Measurements from ENCODE around the gene CCDC120. TPM values are rescaled to one million over a fixed set of nuclear protein-coding genes. Genes with fewer than 3 reads are reported as not detected.

CCDC120 gene
- total RNA-seq, 1 experiment from 2014 or later = 15.2 TPM

DNA sequence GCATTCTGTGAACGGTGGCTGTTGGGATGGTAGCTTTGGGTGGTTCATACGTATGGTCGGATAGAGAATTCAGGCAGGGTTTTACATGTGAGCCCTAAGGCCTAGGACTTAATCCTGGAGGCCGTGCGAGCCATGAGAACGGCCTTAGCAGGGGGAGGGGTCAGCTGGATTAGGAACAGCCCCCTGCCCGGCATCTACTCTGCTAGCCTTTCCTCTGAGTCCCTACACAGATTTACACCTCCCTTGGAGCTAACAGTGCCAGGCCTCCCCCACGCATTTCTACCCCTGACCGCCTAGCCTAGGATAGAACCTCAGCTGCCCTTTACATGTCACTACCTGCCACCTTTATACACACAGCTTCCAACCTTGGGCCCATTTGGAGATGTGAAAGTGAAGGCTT, 7.9 kb downstream of the CCDC120 start:
- no peaks in the 10 kb centered on the region for H3K9me3 Mint-ChIP-seq
- TF ChIP-seq ZNF317 (CRISPR knock-in tag; IDR thresholded peaks at IDR 0.05; ENCODE audit: borderline replicate concordance, low read depth) (no peak), ZNF121 (CRISPR knock-in tag; IDR thresholded peaks at IDR 0.05) (no peak), SMAD4 (CRISPR knock-in tag; IDR thresholded peaks at IDR 0.05) (no peak), IRF2 (CRISPR knock-in tag; IDR thresholded peaks at IDR 0.05; ENCODE audit: borderline replicate concordance, low read depth) (no peak), ZNF219 (CRISPR knock-in tag; IDR thresholded peaks at IDR 0.05; ENCODE audit: borderline replicate concordance) (no peak), FOXJ3 (CRISPR knock-in tag; IDR thresholded peaks at IDR 0.05; ENCODE audit: borderline replicate concordance) (no peak)
- TF ChIP-seq, protein P1, sequence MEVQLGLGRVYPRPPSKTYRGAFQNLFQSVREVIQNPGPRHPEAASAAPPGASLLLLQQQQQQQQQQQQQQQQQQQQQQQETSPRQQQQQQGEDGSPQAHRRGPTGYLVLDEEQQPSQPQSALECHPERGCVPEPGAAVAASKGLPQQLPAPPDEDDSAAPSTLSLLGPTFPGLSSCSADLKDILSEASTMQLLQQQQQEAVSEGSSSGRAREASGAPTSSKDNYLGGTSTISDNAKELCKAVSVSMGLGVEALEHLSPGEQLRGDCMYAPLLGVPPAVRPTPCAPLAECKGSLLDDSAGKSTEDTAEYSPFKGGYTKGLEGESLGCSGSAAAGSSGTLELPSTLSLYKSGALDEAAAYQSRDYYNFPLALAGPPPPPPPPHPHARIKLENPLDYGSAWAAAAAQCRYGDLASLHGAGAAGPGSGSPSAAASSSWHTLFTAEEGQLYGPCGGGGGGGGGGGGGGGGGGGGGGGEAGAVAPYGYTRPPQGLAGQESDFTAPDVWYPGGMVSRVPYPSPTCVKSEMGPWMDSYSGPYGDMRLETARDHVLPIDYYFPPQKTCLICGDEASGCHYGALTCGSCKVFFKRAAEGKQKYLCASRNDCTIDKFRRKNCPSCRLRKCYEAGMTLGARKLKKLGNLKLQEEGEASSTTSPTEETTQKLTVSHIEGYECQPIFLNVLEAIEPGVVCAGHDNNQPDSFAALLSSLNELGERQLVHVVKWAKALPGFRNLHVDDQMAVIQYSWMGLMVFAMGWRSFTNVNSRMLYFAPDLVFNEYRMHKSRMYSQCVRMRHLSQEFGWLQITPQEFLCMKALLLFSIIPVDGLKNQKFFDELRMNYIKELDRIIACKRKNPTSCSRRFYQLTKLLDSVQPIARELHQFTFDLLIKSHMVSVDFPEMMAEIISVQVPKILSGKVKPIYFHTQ (CRISPR knock-in tag; IDR thresholded peaks at IDR 0.05) = no peak
- TF ChIP-seq, protein P2, sequence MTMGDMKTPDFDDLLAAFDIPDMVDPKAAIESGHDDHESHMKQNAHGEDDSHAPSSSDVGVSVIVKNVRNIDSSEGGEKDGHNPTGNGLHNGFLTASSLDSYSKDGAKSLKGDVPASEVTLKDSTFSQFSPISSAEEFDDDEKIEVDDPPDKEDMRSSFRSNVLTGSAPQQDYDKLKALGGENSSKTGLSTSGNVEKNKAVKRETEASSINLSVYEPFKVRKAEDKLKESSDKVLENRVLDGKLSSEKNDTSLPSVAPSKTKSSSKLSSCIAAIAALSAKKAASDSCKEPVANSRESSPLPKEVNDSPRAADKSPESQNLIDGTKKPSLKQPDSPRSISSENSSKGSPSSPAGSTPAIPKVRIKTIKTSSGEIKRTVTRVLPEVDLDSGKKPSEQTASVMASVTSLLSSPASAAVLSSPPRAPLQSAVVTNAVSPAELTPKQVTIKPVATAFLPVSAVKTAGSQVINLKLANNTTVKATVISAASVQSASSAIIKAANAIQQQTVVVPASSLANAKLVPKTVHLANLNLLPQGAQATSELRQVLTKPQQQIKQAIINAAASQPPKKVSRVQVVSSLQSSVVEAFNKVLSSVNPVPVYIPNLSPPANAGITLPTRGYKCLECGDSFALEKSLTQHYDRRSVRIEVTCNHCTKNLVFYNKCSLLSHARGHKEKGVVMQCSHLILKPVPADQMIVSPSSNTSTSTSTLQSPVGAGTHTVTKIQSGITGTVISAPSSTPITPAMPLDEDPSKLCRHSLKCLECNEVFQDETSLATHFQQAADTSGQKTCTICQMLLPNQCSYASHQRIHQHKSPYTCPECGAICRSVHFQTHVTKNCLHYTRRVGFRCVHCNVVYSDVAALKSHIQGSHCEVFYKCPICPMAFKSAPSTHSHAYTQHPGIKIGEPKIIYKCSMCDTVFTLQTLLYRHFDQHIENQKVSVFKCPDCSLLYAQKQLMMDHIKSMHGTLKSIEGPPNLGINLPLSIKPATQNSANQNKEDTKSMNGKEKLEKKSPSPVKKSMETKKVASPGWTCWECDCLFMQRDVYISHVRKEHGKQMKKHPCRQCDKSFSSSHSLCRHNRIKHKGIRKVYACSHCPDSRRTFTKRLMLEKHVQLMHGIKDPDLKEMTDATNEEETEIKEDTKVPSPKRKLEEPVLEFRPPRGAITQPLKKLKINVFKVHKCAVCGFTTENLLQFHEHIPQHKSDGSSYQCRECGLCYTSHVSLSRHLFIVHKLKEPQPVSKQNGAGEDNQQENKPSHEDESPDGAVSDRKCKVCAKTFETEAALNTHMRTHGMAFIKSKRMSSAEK (CRISPR knock-in tag; IDR thresholded peaks at IDR 0.05; ENCODE audit: borderline replicate concordance) = no peak
- TF ChIP-seq, protein P3, sequence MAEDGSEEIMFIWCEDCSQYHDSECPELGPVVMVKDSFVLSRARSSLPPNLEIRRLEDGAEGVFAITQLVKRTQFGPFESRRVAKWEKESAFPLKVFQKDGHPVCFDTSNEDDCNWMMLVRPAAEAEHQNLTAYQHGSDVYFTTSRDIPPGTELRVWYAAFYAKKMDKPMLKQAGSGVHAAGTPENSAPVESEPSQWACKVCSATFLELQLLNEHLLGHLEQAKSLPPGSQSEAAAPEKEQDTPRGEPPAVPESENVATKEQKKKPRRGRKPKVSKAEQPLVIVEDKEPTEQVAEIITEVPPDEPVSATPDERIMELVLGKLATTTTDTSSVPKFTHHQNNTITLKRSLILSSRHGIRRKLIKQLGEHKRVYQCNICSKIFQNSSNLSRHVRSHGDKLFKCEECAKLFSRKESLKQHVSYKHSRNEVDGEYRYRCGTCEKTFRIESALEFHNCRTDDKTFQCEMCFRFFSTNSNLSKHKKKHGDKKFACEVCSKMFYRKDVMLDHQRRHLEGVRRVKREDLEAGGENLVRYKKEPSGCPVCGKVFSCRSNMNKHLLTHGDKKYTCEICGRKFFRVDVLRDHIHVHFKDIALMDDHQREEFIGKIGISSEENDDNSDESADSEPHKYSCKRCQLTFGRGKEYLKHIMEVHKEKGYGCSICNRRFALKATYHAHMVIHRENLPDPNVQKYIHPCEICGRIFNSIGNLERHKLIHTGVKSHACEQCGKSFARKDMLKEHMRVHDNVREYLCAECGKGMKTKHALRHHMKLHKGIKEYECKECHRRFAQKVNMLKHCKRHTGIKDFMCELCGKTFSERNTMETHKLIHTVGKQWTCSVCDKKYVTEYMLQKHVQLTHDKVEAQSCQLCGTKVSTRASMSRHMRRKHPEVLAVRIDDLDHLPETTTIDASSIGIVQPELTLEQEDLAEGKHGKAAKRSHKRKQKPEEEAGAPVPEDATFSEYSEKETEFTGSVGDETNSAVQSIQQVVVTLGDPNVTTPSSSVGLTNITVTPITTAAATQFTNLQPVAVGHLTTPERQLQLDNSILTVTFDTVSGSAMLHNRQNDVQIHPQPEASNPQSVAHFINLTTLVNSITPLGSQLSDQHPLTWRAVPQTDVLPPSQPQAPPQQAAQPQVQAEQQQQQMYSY (CRISPR knock-in tag; IDR thresholded peaks at IDR 0.05) = no peak
- TF ChIP-seq, protein P4, sequence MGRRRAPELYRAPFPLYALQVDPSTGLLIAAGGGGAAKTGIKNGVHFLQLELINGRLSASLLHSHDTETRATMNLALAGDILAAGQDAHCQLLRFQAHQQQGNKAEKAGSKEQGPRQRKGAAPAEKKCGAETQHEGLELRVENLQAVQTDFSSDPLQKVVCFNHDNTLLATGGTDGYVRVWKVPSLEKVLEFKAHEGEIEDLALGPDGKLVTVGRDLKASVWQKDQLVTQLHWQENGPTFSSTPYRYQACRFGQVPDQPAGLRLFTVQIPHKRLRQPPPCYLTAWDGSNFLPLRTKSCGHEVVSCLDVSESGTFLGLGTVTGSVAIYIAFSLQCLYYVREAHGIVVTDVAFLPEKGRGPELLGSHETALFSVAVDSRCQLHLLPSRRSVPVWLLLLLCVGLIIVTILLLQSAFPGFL (CRISPR knock-in tag; IDR thresholded peaks at IDR 0.05; ENCODE audit: borderline replicate concordance) = no peak
- TF ChIP-seq, protein P5, sequence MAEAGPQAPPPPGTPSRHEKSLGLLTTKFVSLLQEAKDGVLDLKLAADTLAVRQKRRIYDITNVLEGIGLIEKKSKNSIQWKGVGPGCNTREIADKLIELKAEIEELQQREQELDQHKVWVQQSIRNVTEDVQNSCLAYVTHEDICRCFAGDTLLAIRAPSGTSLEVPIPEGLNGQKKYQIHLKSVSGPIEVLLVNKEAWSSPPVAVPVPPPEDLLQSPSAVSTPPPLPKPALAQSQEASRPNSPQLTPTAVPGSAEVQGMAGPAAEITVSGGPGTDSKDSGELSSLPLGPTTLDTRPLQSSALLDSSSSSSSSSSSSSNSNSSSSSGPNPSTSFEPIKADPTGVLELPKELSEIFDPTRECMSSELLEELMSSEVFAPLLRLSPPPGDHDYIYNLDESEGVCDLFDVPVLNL (CRISPR knock-in tag; IDR thresholded peaks at IDR 0.05; ENCODE audit: borderline replicate concordance, low read depth) = no peak
- TF ChIP-seq, protein P6, sequence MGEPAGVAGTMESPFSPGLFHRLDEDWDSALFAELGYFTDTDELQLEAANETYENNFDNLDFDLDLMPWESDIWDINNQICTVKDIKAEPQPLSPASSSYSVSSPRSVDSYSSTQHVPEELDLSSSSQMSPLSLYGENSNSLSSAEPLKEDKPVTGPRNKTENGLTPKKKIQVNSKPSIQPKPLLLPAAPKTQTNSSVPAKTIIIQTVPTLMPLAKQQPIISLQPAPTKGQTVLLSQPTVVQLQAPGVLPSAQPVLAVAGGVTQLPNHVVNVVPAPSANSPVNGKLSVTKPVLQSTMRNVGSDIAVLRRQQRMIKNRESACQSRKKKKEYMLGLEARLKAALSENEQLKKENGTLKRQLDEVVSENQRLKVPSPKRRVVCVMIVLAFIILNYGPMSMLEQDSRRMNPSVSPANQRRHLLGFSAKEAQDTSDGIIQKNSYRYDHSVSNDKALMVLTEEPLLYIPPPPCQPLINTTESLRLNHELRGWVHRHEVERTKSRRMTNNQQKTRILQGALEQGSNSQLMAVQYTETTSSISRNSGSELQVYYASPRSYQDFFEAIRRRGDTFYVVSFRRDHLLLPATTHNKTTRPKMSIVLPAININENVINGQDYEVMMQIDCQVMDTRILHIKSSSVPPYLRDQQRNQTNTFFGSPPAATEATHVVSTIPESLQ (CRISPR knock-in tag; IDR thresholded peaks at IDR 0.05) = no peak
- TF ChIP-seq, protein P7, sequence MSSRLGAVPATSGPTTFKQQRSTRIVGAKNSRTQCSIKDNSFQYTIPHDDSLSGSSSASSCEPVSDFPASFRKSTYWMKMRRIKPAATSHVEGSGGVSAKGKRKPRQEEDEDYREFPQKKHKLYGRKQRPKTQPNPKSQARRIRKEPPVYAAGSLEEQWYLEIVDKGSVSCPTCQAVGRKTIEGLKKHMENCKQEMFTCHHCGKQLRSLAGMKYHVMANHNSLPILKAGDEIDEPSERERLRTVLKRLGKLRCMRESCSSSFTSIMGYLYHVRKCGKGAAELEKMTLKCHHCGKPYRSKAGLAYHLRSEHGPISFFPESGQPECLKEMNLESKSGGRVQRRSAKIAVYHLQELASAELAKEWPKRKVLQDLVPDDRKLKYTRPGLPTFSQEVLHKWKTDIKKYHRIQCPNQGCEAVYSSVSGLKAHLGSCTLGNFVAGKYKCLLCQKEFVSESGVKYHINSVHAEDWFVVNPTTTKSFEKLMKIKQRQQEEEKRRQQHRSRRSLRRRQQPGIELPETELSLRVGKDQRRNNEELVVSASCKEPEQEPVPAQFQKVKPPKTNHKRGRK (CRISPR knock-in tag; IDR thresholded peaks at IDR 0.05; ENCODE audit: borderline replicate concordance) = no peak
- H3K4me1 Mint-ChIP-seq = 0 out of 2 replicates have a peak, but pooled peaks cover 4% of the 10 kb centered on the region
- CTCF ChIA-PET = no interaction called here
- DNase-seq (ENCODE audit: low spot score) (no peak), ATAC-seq (no peak)
- H3K4me3 Mint-ChIP-seq = no peak overlapping the region
- H3K27ac Mint-ChIP-seq = no peak overlapping the region
- no peaks in the 10 kb centered on the region for H3K27me3 Mint-ChIP-seq (ENCODE audit: low read depth)
- peaks cover 2% of the 10 kb centered on the region; the same call in 1 of the 2 replicates for H3K36me3 Mint-ChIP-seq
- POLR2A ChIA-PET = no interaction called here
